Esophagus muscularis mucosa (tissue), 4 donors: ENCODE results near the gene ZNRF4. TPM values are rescaled to one million over a fixed set of nuclear protein-coding genes. Genes with fewer than 3 reads are reported as not detected.

ENCODE experiments used
- DNase-seq: peaks from one replicate; pipeline ENCODE4 v3.0.0-alpha.2; 2017; ENCODE audit errors: extremely low spot score
- H3K27ac ChIP-seq, 4 donors: fragments of 200-600 bp; sonication (generic); replicated peaks in 1 of 4; 1 replicate in 3 of 4; 2 replicates in 1 of 4; pipeline ENCODE4 v1.5.1; 2016 to 2019; ENCODE audit warnings: mild to moderate bottlenecking in 1 of 4
- H3K27me3 ChIP-seq, 4 donors: fragments of 200-600 bp; sonication (generic); one replicate each; pipeline versions ENCODE4 v1.5.1 to v1.6.0; 2016 to 2019
- H3K36me3 ChIP-seq, 4 donors: fragments of 200-600 bp; sonication (generic); one replicate each; pipeline ENCODE4 v1.5.1; 2016 to 2019
- H3K4me1 ChIP-seq, 4 donors: fragments of 200-600 bp; sonication (generic); one replicate each; pipeline ENCODE4 v1.5.1; 2016 to 2019
- H3K4me3 ChIP-seq, 4 donors: fragments of 200-600 bp; sonication (generic); 1 replicate in 2 of 4; 2 replicates in 2 of 4; pipeline ENCODE4 v1.5.1; 2016 to 2019; ENCODE audit warnings: mild to moderate bottlenecking in 4 of 4, moderate library complexity in 1 of 4
- H3K9me3 ChIP-seq, 4 donors: fragments of 200-600 bp; sonication (generic); 1 replicate in 3 of 4; 2 replicates in 1 of 4; pipeline ENCODE4 v1.5.1; 2016 to 2019
- EP300 ChIP-seq: sonication (generic); formaldehyde crosslinking; IDR thresholded peaks from one replicate; pipeline ENCODE4 v1.6.1; 2017; ENCODE audit warnings: antibody characterized with exemption
- POLR2A ChIP-seq: fragments of 450-650 bp; IDR thresholded peaks from one replicate; pipeline ENCODE4 v1.6.1; 2017; ENCODE audit warnings: antibody characterized with exemption, moderate library complexity, mild to moderate bottlenecking, low read depth
- POLR2AphosphoS5 ChIP-seq, 2 donors: sonication (generic); formaldehyde crosslinking; IDR thresholded peaks; one replicate each; pipeline ENCODE4 v1.6.1; 2017; ENCODE audit warnings: antibody characterized with exemption in 2 of 2
- WGBS: methylation state at CpG from one replicate; pipeline ENCODE4 v1.1.5; 2018; 5-methylcytosine and 5-hydroxymethylcytosine counted together
- intact Hi-C: fragments of 100-400 bp; cut with DNase I; formaldehyde crosslinking; loops from one replicate; pipeline ENCODE4 v1.15.1; 2023
- total RNA-seq, 4 donors: library from RNA; depleted of rRNA; stranded (reverse); fragments of >200 nt; gene quantifications; one replicate each; pipeline versions ENCODE4 v1.1.0 to v1.2.1, GENCODE V29; 2016
- TF ChIP-seq, protein P1 (sequence below), 3 experiments: fragments of 200-600 bp in 2 of 3; fragments of 450-650 bp in 1 of 3; sonication (generic) in 2 of 3; IDR thresholded peaks; one replicate each; pipeline ENCODE4 v1.5.1; 2017 to 2019; ENCODE audit warnings: antibody characterized with exemption in 3 of 3, mild to moderate bottlenecking in 2 of 3, moderate library complexity in 1 of 3

The ZNRF4 gene
- total RNA-seq, 4 donors from 2014 or later: not detected

GRCh38 chr19:5487222-5487621 is 32.0 kb downstream of the ZNRF4 start:
- WGBS: 87% methylated on average over 7 of the region's 7 CpGs
- H3K27me3 ChIP-seq: peaks cover 0 to 26% (median 0%) of the 10 kb centered on the region in 4 donors

DNA sequence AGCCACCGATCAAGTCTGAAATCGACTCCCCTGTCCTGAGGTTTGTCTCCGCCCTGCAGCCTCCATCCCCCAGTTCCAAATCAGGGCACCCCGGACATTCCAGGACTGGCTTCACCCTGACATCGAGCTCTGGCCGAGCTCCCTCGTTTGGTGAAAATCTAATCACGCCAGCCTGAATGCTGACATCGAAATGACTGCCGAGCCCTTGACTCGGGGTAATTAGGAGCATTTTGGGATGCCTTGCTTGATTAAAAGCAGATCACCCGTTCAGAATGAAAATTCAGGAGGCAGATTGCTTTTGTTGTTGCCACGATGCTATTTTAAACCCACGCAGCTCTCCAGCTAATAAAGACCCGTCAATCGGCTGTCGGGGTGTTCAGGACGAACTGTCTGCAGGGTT is 34.3 kb downstream of the ZNRF4 start:
- no peak overlapping the region for H3K27ac ChIP-seq
- intact Hi-C loops: no loop called here
- 56% methylated on average over 4 of the region's 18 CpGs for WGBS

More at GRCh38 chr19:5487222-5487621, 32.0 kb downstream of the ZNRF4 start:
- no peak for DNase-seq
- Histone ChIP-seq H3K36me3 (no peaks in the 10 kb centered on the region), H3K4me1 (peaks cover 0 to 25% (median 14%) of the 10 kb centered on the region in 4 donors), H3K4me3 (no peak overlapping the region), H3K9me3 (peaks cover 0 to 8% (median 3%) of the 10 kb centered on the region in 4 donors), H3K27ac (no peak overlapping the region)
- intact Hi-C loops: no loop called here
- TF ChIP-seq POLR2A (no peak), POLR2AphosphoS5 (IDR thresholded peaks at IDR 0.05) (no peak)

GRCh38 chr19:5491565-5491964 is 36.3 kb downstream of the ZNRF4 start:
- no peaks in the 10 kb centered on the region for H3K36me3 ChIP-seq
- 94% methylated on average over 12 of the region's 12 CpGs for WGBS
- peaks cover 0 to 64% (median 0%) of the 10 kb centered on the region in 4 donors for H3K27me3 ChIP-seq
- intact Hi-C loops: no loop called here
- peaks cover 0 to 6% (median 3%) of the 10 kb centered on the region in 4 donors for H3K4me1 ChIP-seq
- H3K27ac ChIP-seq: no peak overlapping the region
- no peak for DNase-seq
- no peaks in the 10 kb centered on the region for H3K9me3 ChIP-seq
- TF ChIP-seq, protein P1, sequence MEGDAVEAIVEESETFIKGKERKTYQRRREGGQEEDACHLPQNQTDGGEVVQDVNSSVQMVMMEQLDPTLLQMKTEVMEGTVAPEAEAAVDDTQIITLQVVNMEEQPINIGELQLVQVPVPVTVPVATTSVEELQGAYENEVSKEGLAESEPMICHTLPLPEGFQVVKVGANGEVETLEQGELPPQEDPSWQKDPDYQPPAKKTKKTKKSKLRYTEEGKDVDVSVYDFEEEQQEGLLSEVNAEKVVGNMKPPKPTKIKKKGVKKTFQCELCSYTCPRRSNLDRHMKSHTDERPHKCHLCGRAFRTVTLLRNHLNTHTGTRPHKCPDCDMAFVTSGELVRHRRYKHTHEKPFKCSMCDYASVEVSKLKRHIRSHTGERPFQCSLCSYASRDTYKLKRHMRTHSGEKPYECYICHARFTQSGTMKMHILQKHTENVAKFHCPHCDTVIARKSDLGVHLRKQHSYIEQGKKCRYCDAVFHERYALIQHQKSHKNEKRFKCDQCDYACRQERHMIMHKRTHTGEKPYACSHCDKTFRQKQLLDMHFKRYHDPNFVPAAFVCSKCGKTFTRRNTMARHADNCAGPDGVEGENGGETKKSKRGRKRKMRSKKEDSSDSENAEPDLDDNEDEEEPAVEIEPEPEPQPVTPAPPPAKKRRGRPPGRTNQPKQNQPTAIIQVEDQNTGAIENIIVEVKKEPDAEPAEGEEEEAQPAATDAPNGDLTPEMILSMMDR (IDR thresholded peaks at IDR 0.05): no peak
- TF ChIP-seq POLR2A (no peak), EP300 (no peak), POLR2AphosphoS5 (IDR thresholded peaks at IDR 0.05) (no peak)
- no peak overlapping the region for H3K4me3 ChIP-seq

More for the DNA sequence above, 34.3 kb downstream of the ZNRF4 start:
- Histone ChIP-seq H3K36me3 (no peaks in the 10 kb centered on the region), H3K27me3 (peaks cover 0 to 45% (median 0%) of the 10 kb centered on the region in 4 donors), H3K4me1 (peaks cover 0 to 16% (median 7%) of the 10 kb centered on the region in 4 donors), H3K9me3 (no peaks in the 10 kb centered on the region), H3K4me3 (no peak overlapping the region)
- DNase-seq: no peak
- TF ChIP-seq POLR2AphosphoS5 (IDR thresholded peaks at IDR 0.05) (no peak), EP300 (no peak), POLR2A (no peak)
- TF ChIP-seq, protein P1 (IDR thresholded peaks at IDR 0.05): no peak

DNA sequence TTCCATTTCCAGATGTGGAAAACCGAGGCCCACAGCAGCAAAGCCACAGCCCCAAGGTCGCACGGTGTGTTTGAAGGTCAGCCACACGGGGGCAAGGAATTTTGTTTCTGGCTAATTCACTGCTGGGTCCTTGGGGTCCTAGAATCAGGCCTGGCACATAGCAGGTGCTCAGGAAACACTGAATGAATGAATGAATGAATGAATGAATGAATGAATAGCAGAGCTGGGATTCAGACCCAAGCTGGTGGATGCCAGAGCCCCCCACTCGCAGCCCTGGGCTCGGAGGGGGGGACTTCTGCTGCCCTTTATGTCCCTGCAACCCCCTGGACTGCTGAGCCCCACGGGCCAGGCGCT is 37.0 kb downstream of the ZNRF4 start:
- H3K4me1 ChIP-seq: peaks cover 0 to 6% (median 3%) of the 10 kb centered on the region in 4 donors
- intact Hi-C loops: no loop called here
- H3K27me3 ChIP-seq: peaks cover 0 to 69% (median 0%) of the 10 kb centered on the region in 4 donors
- H3K9me3 ChIP-seq: no peaks in the 10 kb centered on the region
- TF ChIP-seq POLR2AphosphoS5 (IDR thresholded peaks at IDR 0.05): no peak
- no peak for TF ChIP-seq EP300
- TF ChIP-seq POLR2A: no peak
- TF ChIP-seq, protein P1 (IDR thresholded peaks at IDR 0.05): no peak
- no peak for DNase-seq
- WGBS: 60% methylated on average over 5 of the region's 8 CpGs
- H3K27ac ChIP-seq: no peak overlapping the region
- no peaks in the 10 kb centered on the region for H3K36me3 ChIP-seq
- H3K4me3 ChIP-seq: no peak overlapping the region

DNA sequence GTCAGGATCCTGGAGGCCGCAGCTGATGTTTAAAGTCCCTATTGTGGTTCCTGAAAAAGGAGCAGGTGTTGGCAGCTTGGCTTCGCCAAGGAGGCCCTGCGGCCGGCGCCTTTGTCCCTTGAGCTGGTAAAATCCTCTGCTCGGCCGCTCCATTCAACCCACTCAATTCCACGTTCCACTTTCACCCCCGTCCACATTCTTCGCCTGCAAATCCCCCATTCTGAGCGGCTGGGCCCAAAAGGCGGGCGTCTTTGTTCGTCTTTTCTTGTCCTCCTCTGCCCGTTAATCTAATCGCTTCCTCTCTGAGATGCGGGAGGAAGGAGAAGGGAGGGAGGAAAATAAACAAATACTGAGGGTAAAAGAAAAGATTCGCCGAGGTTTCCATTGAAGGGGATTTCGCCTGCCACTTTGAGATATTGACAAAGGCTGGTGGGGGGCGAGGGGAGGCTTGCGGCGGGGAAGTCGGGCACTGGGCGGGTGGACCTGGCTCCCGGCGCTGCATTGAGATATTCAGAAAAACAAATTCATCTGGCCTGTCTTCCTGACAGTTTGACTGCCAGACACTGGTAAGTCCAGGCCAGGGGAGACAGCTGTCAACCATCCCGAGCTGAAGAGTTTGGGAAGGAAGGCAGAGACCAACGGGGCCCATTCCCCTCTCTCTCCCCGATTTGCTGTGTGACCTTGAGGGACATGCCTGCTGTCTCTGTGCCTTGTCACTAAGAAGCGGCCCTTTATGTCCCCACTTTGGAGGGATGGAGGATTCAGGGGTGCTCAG is 37.6 kb downstream of the ZNRF4 start:
- Histone ChIP-seq H3K4me1 (peaks cover 0 to 6% (median 3%) of the 10 kb centered on the region in 4 donors), H3K4me3 (no peak overlapping the region), H3K36me3 (no peaks in the 10 kb centered on the region), H3K9me3 (no peaks in the 10 kb centered on the region), H3K27me3 (peaks cover 0 to 75% (median 0%) of the 10 kb centered on the region in 4 donors), H3K27ac (no peak overlapping the region)
- 61% methylated on average over 31 of the region's 31 CpGs for WGBS
- DNase-seq: no peak
- intact Hi-C loops: no loop called here
- TF ChIP-seq POLR2AphosphoS5 (IDR thresholded peaks at IDR 0.05) (no peak), EP300 (no peak), POLR2A (no peak)
- TF ChIP-seq, protein P1 (IDR thresholded peaks at IDR 0.05): no peak
